OCI-LY7 (cell line): ENCODE results near the gene NEK11. TPM values are rescaled to one million over a fixed set of nuclear protein-coding genes. Genes with fewer than 3 reads are reported as not detected.

Experiments used
- BruUV-seq: library from RNA; stranded (reverse); fragments of 400-500 nt; replicated peaks from 2 replicates; lab custom pipeline; 2021; lab: Mats Ljungman, UMichigan
- CTCF ChIA-PET: fragments of 300-600 bp; sonication (Branson Sonifier 250); formaldehyde crosslinking; loops from one replicate; lab custom pipeline; 2022; ENCODE audit warnings: antibody characterized with exemption; ENCODE audit not compliant: unreplicated experiment; lab: Charles Lee
- POLR2A ChIA-PET: fragments of 300-600 bp; sonication (Branson Sonifier 250); formaldehyde crosslinking; loops from one replicate; lab custom pipeline; 2022; ENCODE audit warnings: antibody characterized with exemption; lab: Charles Lee
- DNase-seq: peaks from one replicate; pipeline ENCODE4 v3.0.0-alpha.2; 2015; ENCODE audit warnings: low spot score
- H2AFZ ChIP-seq: fragments of 200-600 bp; sonication (generic), shearing (Covaris generic); 2 replicates; pipeline ENCODE4 v1.6.1; 2014; ENCODE audit warnings: mild to moderate bottlenecking, antibody characterized with exemption, low read length, moderate library complexity
- H3K27ac ChIP-seq: fragments of 200-600 bp; sonication (generic); 2 replicates; pipeline ENCODE4 v1.5.1; 2014; ENCODE audit warnings: mixed run types, low read depth, mild to moderate bottlenecking, moderate library complexity, low read length, inconsistent platforms; ENCODE audit not compliant: poor library complexity, severe bottlenecking
- H3K36me3 ChIP-seq: fragments of 200-600 bp; sonication (generic); 2 replicates; pipeline ENCODE4 v1.6.1; 2014; ENCODE audit warnings: mild to moderate bottlenecking, antibody characterized with exemption, low read length, moderate library complexity, mixed read lengths; ENCODE audit not compliant: insufficient read depth
- H3K4me1 ChIP-seq: fragments of 200-600 bp; sonication (generic); 2 replicates; pipeline ENCODE4 v1.5.1; 2014; ENCODE audit warnings: mild to moderate bottlenecking, low read length; ENCODE audit not compliant: insufficient read depth, poor library complexity, severe bottlenecking
- H3K4me2 ChIP-seq: fragments of 200-600 bp; sonication (generic); 2 replicates; pipeline ENCODE4 v1.6.1; 2014; ENCODE audit warnings: mild to moderate bottlenecking, low read length
- H3K4me3 ChIP-seq: fragments of 200-600 bp; sonication (generic); 2 replicates; pipeline ENCODE4 v1.5.1; 2014; ENCODE audit warnings: mild to moderate bottlenecking, low read depth, low read length; ENCODE audit not compliant: poor library complexity, severe bottlenecking
- H3K79me2 ChIP-seq: fragments of 200-600 bp; sonication (generic); 2 replicates; pipeline ENCODE4 v1.6.1; 2016; ENCODE audit warnings: low read depth, mild to moderate bottlenecking, low read length, moderate library complexity, mixed read lengths; ENCODE audit not compliant: insufficient read depth
- H3K9me2 ChIP-seq: fragments of 200-600 bp; sonication (generic); 2 replicates; pipeline ENCODE4 v1.6.1; 2016; ENCODE audit warnings: mild to moderate bottlenecking, low read length, mixed read lengths; ENCODE audit not compliant: insufficient read depth
- H3K9me3 ChIP-seq: fragments of 200-600 bp; sonication (generic); 2 replicates; pipeline ENCODE4 v1.6.1; 2014; ENCODE audit warnings: mild to moderate bottlenecking, mixed run types, low read length, mixed read lengths
- H4K20me1 ChIP-seq: fragments of 200-600 bp; sonication (generic); 2 replicates; pipeline ENCODE4 v1.6.1; 2014; ENCODE audit warnings: mild to moderate bottlenecking, antibody characterized with exemption, low read length, moderate library complexity, mixed read lengths; ENCODE audit not compliant: insufficient read depth
- CTCF ChIP-seq: fragments of 200-600 bp; sonication (generic); conservative IDR thresholded peaks from 2 replicates; pipeline ENCODE4 v1.5.1; 2014; ENCODE audit warnings: mild to moderate bottlenecking, antibody characterized with exemption, low read length, moderate library complexity, mixed read lengths
- EZH2phosphoT487 ChIP-seq: fragments of 200-600 bp; sonication (generic); IDR thresholded peaks from 2 replicates; pipeline ENCODE4 v1.6.1; 2018; ENCODE audit warnings: low read depth, borderline replicate concordance, mild to moderate bottlenecking, mixed run types, antibody characterized with exemption, low read length, moderate library complexity, mixed read lengths
- intact Hi-C: fragments of 100-400 bp; cut with micrococcal nuclease; formaldehyde crosslinking; loops from one replicate; pipeline ENCODE4 v1.10.0; 2022; ENCODE audit not compliant: unreplicated experiment
- total RNA-seq, 2 experiments: library from RNA; depleted of rRNA in 1 of 2; stranded (reverse); fragments of >200 nt in 1 of 2; shearing (Covaris generic) in 1 of 2; gene quantifications; 2 replicates each; pipeline ENCODE4 v1.2.3, GENCODE V29; 2014 to 2022

The NEK11 gene
- total RNA-seq, 2 experiments from 2014 or later, result 0.47 to 1.5 TPM

- Histone ChIP-seq H3K36me3 (no peaks in the 10 kb centered on the region), H3K4me1 (no peaks in the 10 kb centered on the region), H4K20me1 (no peaks in the 10 kb centered on the region), H3K9me3 (0 out of 2 replicates have a peak, but pooled peaks cover 5% of the 10 kb centered on the region), H3K4me2 (no peak overlapping the region), H3K79me2 (no peaks in the 10 kb centered on the region), H2AFZ (no peak overlapping the region), H3K9me2 (no peaks in the 10 kb centered on the region), H3K4me3 (no peak overlapping the region), H3K27ac (no peak overlapping the region)
- intact Hi-C loops, result no loop called here
- BruUV-seq, result no TSS peak
- TF ChIP-seq CTCF (no peak), EZH2phosphoT487 (no peak)
- ChIA-PET CTCF (no interaction called here), POLR2A (interaction anchor here (0.8 kb wide), 1 partner anchor 156 kb away, joined by 4 read pairs; no protein-coding TSS in a partner anchor)
- DNase-seq, result no peak
These were observed 312.4 kb downstream of the NEK11 start for GRCh38 chr3:131338948-131339640.

- Histone ChIP-seq H3K79me2 (no peaks in the 10 kb centered on the region), H2AFZ (no peak overlapping the region), H4K20me1 (no peaks in the 10 kb centered on the region), H3K9me3 (0 out of 2 replicates have a peak, but pooled peaks cover 5% of the 10 kb centered on the region), H3K9me2 (no peaks in the 10 kb centered on the region), H3K4me3 (no peak overlapping the region), H3K36me3 (no peaks in the 10 kb centered on the region), H3K27ac (no peak overlapping the region), H3K4me2 (no peak overlapping the region), H3K4me1 (no peaks in the 10 kb centered on the region)
- CTCF ChIA-PET, result no interaction called here
- no TSS peak for BruUV-seq
- POLR2A ChIA-PET, result no interaction called here
- intact Hi-C loops, result no loop called here
- TF ChIP-seq CTCF, result no peak
- DNase-seq, result no peak
These were observed 315.1 kb downstream of the NEK11 start for GRCh38 chr3:131341761-131342160.

- Histone ChIP-seq H4K20me1 (no peaks in the 10 kb centered on the region), H3K79me2 (no peaks in the 10 kb centered on the region), H3K4me3 (no peak overlapping the region), H3K4me2 (no peak overlapping the region), H3K9me2 (no peaks in the 10 kb centered on the region), H3K27ac (no peak overlapping the region), H2AFZ (no peak overlapping the region), H3K4me1 (peaks cover 9% of the 10 kb centered on the region), H3K36me3 (no peaks in the 10 kb centered on the region), H3K9me3 (no peaks in the 10 kb centered on the region)
- no TSS peak for BruUV-seq
- TF ChIP-seq EZH2phosphoT487 (no peak), CTCF (no peak)
- intact Hi-C loops, result no loop called here
- POLR2A ChIA-PET, result interaction anchor here (1.1 kb wide), 1 partner anchor 11 kb away, joined by 3 read pairs; no protein-coding TSS in a partner anchor
- DNase-seq, result no peak
- CTCF ChIA-PET, result no interaction called here
These were observed 322.2 kb downstream of the NEK11 start for GRCh38 chr3:131348911-131349310.
